Pancreas (tissue), 10 donors: Measurements from ENCODE around the gene ABI3. TPM values are rescaled to one million over a fixed set of nuclear protein-coding genes. Genes with fewer than 3 reads are reported as not detected.

Experiments used
- ATAC-seq, 4 donors: fragments of 200-7000 bp; cut with Tn5 transposase; one replicate each; pipeline versions ENCODE4 v1.8.0 to v1.9.1; 2020; ENCODE audit warnings: mild to moderate bottlenecking in 4 of 4, moderate library complexity in 4 of 4
- DNase-seq, 6 donors: peaks; one replicate each; pipeline ENCODE4 v3.0.0-alpha.2; 2020
- FAIRE-seq: peaks from 2 replicates; lab custom pipeline; 2012; peaks lifted over from hg19 to GRCh38; lab: Jason Lieb, UNC
- H3K27ac ChIP-seq, 4 donors: fragments of 200-600 bp; sonication (generic); 1 replicate in 3 of 4; 2 replicates in 1 of 4; pipeline versions ENCODE4 v1.5.0 to v1.8.0; 2020
- H3K27me3 ChIP-seq, 4 donors: fragments of 200-600 bp; one replicate each; pipeline ENCODE4 v1.8.0; 2021
- H3K36me3 ChIP-seq, 3 donors: fragments of 200-600 bp; sonication (generic) in 1 of 3; one replicate each; pipeline versions ENCODE4 v1.5.0 to v1.8.0; 2020 to 2021
- H3K4me1 ChIP-seq, 3 donors: fragments of 200-600 bp; one replicate each; pipeline ENCODE4 v1.8.0; 2021
- H3K4me3 ChIP-seq, 4 donors: fragments of 200-600 bp; sonication (generic) in 2 of 4; one replicate each; pipeline versions ENCODE4 v1.5.0 to v1.8.0; 2020 to 2021
- H3K9me3 ChIP-seq, 4 donors: fragments of 200-600 bp; one replicate each; pipeline ENCODE4 v1.8.0; 2021
- CTCF ChIP-seq, 4 donors: fragments of 200-600 bp; sonication (generic) in 3 of 4; IDR thresholded peaks; one replicate each; pipeline versions ENCODE4 v1.5.0 to v1.8.0; 2021; ENCODE audit warnings: antibody characterized with exemption in 4 of 4
- WGBS, 2 donors: extraction: QIAGEN DNeasy Blood & Tissue Kit; methylation state at CpG; one replicate each; pipeline ENCODE4 v1.1.7; 2013; 5-methylcytosine and 5-hydroxymethylcytosine counted together
- intact Hi-C, 3 donors: fragments of 100-400 bp; cut with DNase I; formaldehyde crosslinking; loops; one replicate each; pipeline versions ENCODE4 v1.11.1 to v1.14.2; 2022
- polyA plus RNA-seq, 2 donors: library from polyadenylated mRNA; stranded (reverse); fragments of 200-250 nt; gene quantifications; one replicate each; pipeline ENCODE4 v1.2.3, GENCODE V29; 2013
- total RNA-seq, 6 donors: library from RNA; stranded (reverse); fragmentation: NEBNext Ultra II Directional in 4 of 6; extraction: Animal tissue kit (Norgen Biotek cat#: 25700) in 4 of 6; gene quantifications; one replicate each; pipeline versions ENCODE4 v1.2.1 to v1.2.4, GENCODE V29; 2021 to 2023
- donor health status: healthy with polysubstance abuse.
- donor health status: DM: no; HTN: no; CAD: no; lungs with moderate emphysema.
- donor health status: DM: no; HTN: no; CAD: no.
- donor health status: control.
- donor health status: control.
- donor health status: Bipolar disorder and iron deficiency.
- donor health status: DM: yes; HTN: yes; CAD: no.
- donor health status: DM: no; HTN: no; CAD: no.
- donor health status: DM: no; HTN: no; CAD: no.
- donor health status: DM: yes; HTN: yes; CAD: no.

The ABI3 gene
- total and polyA plus RNA-seq, 8 donors, result 1.1 to 7.1 (median 3.1) TPM

GRCh38 chr17:49214676-49215360 lies 4.3 kb downstream of the ABI3 start:
- H3K9me3 ChIP-seq, result no peaks in the 10 kb centered on the region
- FAIRE-seq (no peak), DNase-seq (peak; percentile 46 to 80 (median 72)), ATAC-seq (peak; percentile 33 to 80 (median 58))
- TF ChIP-seq CTCF (IDR thresholded peaks at IDR 0.05), result no peak
- no peaks in the 10 kb centered on the region for H3K36me3 ChIP-seq
- H3K4me3 ChIP-seq, result no peak overlapping the region
- no peak overlapping the region for H3K27ac ChIP-seq
- H3K27me3 ChIP-seq, result peaks cover 0 to 3% (median 0%) of the 10 kb centered on the region in 4 donors
- 30 to 34% methylated on average over 12 of the region's 12 CpGs for WGBS, 2 donors
- H3K4me1 ChIP-seq, result peaks cover 0 to 2% (median 0%) of the 10 kb centered on the region in 3 donors
- intact Hi-C loops, result no loop called here

GRCh38 chr17:49216482-49216881 lies 6.0 kb downstream of the ABI3 start:
- ATAC-seq (no peak), DNase-seq (no peak), FAIRE-seq (no peak)
- WGBS, 2 donors, result 86% methylated on average over 13 of the region's 13 CpGs
- Histone ChIP-seq H3K27ac (no peak overlapping the region), H3K27me3 (peaks cover 0 to 8% (median 0%) of the 10 kb centered on the region in 4 donors), H3K9me3 (no peaks in the 10 kb centered on the region), H3K4me1 (peaks cover 0 to 2% (median 0%) of the 10 kb centered on the region in 3 donors), H3K36me3 (no peaks in the 10 kb centered on the region), H3K4me3 (no peak overlapping the region)
- no peak for TF ChIP-seq CTCF (IDR thresholded peaks at IDR 0.05)
- intact Hi-C loops, result no loop called here

GRCh38 chr17:49216953-49217650 lies 6.6 kb downstream of the ABI3 start:
- FAIRE-seq, result no peak

GRCh38 chr17:49217651-49218413 lies 7.3 kb downstream of the ABI3 start:
- DNase-seq (peak in 1 of 6 donors; percentile 62), FAIRE-seq (no peak), ATAC-seq (peak in 3 of 4 donors; percentile 44 to 72 (median 68))
- H3K27ac ChIP-seq, result no peak overlapping the region
- H3K4me1 ChIP-seq, result peaks cover 0 to 2% (median 0%) of the 10 kb centered on the region in 3 donors
- intact Hi-C loops, result no loop called here
- no peaks in the 10 kb centered on the region for H3K9me3 ChIP-seq
- H3K27me3 ChIP-seq, result peaks cover 0 to 12% (median 0%) of the 10 kb centered on the region in 4 donors
- no peak for TF ChIP-seq CTCF (IDR thresholded peaks at IDR 0.05)
- H3K36me3 ChIP-seq, result no peaks in the 10 kb centered on the region
- H3K4me3 ChIP-seq, result no peak overlapping the region
- 57 to 70% methylated on average over 17 of the region's 17 CpGs for WGBS, 2 donors

More at GRCh38 chr17:49216953-49217650, 6.6 kb downstream of the ABI3 start:
- no peak overlapping the region for H3K4me3 ChIP-seq
- ATAC-seq, result peak in 3 of 4 donors; percentile 47 to 51 (median 49)
- peaks cover 0 to 8% (median 0%) of the 10 kb centered on the region in 4 donors for H3K27me3 ChIP-seq
- 61 to 68% methylated on average over 11 of the region's 11 CpGs for WGBS, 2 donors
- TF ChIP-seq CTCF (IDR thresholded peaks at IDR 0.05), result no peak
- intact Hi-C loops, result no loop called here
- no peaks in the 10 kb centered on the region for H3K9me3 ChIP-seq
- DNase-seq, result peak in 1 of 6 donors; percentile 36
- no peaks in the 10 kb centered on the region for H3K36me3 ChIP-seq
- no peak overlapping the region for H3K27ac ChIP-seq
- H3K4me1 ChIP-seq, result peaks cover 0 to 2% (median 0%) of the 10 kb centered on the region in 3 donors
